Karpas-422 (cell line): ENCODE results near the gene SPATA19. TPM values are rescaled to one million over a fixed set of nuclear protein-coding genes. Genes with fewer than 3 reads are reported as not detected.
"Not testable (repeated sequence)": the region's sequence is repeated elsewhere in the genome, so short reads cannot be mapped to it uniquely, and the experiment has no call there.

Source experiments
- DNase-seq: peaks from one replicate; pipeline ENCODE4 v3.0.0-alpha.2; 2015
- H2AFZ ChIP-seq: fragments of 200-600 bp; sonication (generic); 2 replicates; pipeline ENCODE4 v1.6.1; 2014; ENCODE audit warnings: antibody characterized with exemption, low read length, mixed read lengths
- H3K27ac ChIP-seq: fragments of 200-600 bp; sonication (generic); 2 replicates; pipeline ENCODE4 v1.5.1; 2014; ENCODE audit warnings: mild to moderate bottlenecking, low read length, moderate library complexity
- H3K27me3 ChIP-seq: fragments of 200-600 bp; sonication (generic); 2 replicates; pipeline ENCODE4 v1.6.1; 2014; ENCODE audit warnings: low read length, mixed read lengths
- H3K36me3 ChIP-seq: fragments of 200-600 bp; sonication (generic); 2 replicates; pipeline ENCODE4 v1.6.1; 2014; ENCODE audit warnings: low read length, mixed read lengths; ENCODE audit not compliant: insufficient read depth
- H3K4me1 ChIP-seq: fragments of 200-600 bp; sonication (generic); 2 replicates; pipeline ENCODE4 v1.6.1; 2014; ENCODE audit warnings: mild to moderate bottlenecking, low read length, mixed read lengths
- H3K4me2 ChIP-seq: fragments of 200-600 bp; sonication (generic); 2 replicates; pipeline ENCODE4 v1.6.1; 2014; ENCODE audit warnings: low read length, low read depth, mild to moderate bottlenecking; ENCODE audit not compliant: poor library complexity, severe bottlenecking
- H3K4me3 ChIP-seq: fragments of 200-600 bp; sonication (generic); 2 replicates; pipeline ENCODE4 v1.5.1; 2014; ENCODE audit warnings: mild to moderate bottlenecking, antibody characterized with exemption, low read length, mixed read lengths
- H3K79me2 ChIP-seq: fragments of 200-600 bp; sonication (generic); 2 replicates; pipeline ENCODE4 v1.6.1; 2014; ENCODE audit warnings: mild to moderate bottlenecking, low read length, mixed read lengths
- H3K9ac ChIP-seq: fragments of 200-600 bp; sonication (generic); 2 replicates; pipeline ENCODE4 v1.6.0; 2014; ENCODE audit warnings: low read length
- H3K9me2 ChIP-seq: fragments of 200-600 bp; sonication (generic), shearing (Covaris generic); replicated peaks from 2 replicates; pipeline ENCODE4 v1.6.0; 2014; ENCODE audit warnings: mild to moderate bottlenecking, low read length, moderate library complexity; ENCODE audit not compliant: insufficient read depth
- H3K9me3 ChIP-seq: fragments of 300-700, 200-600 bp; sonication (generic); 2 replicates; pipeline ENCODE4 v1.6.1; 2014; ENCODE audit warnings: low read length, mixed read lengths
- H4K20me1 ChIP-seq: fragments of 200-600 bp; sonication (generic); 2 replicates; pipeline ENCODE4 v1.6.1; 2014; ENCODE audit warnings: mild to moderate bottlenecking, antibody characterized with exemption, low read length, low read depth; ENCODE audit not compliant: insufficient read depth
- total RNA-seq: library from RNA; depleted of rRNA; stranded (reverse); fragments of >200 nt; shearing (Covaris generic); gene quantifications from 2 replicates; pipeline ENCODE4 v1.2.3, GENCODE V29; 2014; ENCODE audit warnings: low replicate concordance

Gene SPATA19
- total RNA-seq, 1 experiment from 2014 or later, result not detected

GRCh38 chr11:133886029-133886428, 40.7 kb upstream of the SPATA19 start:
- Histone ChIP-seq H3K9me2 (no peaks in the 10 kb centered on the region), H3K4me2 (no peak overlapping the region), H3K36me3 (no peaks in the 10 kb centered on the region), H3K27me3 (no peaks in the 10 kb centered on the region), H3K79me2 (no peaks in the 10 kb centered on the region), H2AFZ (no peak overlapping the region), H3K27ac (no peak overlapping the region), H4K20me1 (no peaks in the 10 kb centered on the region), H3K4me3 (no peak overlapping the region), H3K9ac (no peak overlapping the region), H3K9me3 (no peaks in the 10 kb centered on the region), H3K4me1 (no peaks in the 10 kb centered on the region)
- no peak for DNase-seq

- no peak overlapping the region for H3K4me2 ChIP-seq
- H2AFZ ChIP-seq, result no peak overlapping the region
- H3K9ac ChIP-seq, result no peak overlapping the region
- H3K4me3 ChIP-seq, result no peak overlapping the region
- no peak overlapping the region for H3K27ac ChIP-seq
- DNase-seq, result no peak
- no peaks in the 10 kb centered on the region for H3K27me3 ChIP-seq
- H3K4me1 ChIP-seq, result no peaks in the 10 kb centered on the region
- no peaks in the 10 kb centered on the region for H3K9me2 ChIP-seq
- no peaks in the 10 kb centered on the region for H3K79me2 ChIP-seq
- H3K36me3 ChIP-seq, result no peaks in the 10 kb centered on the region
- no peaks in the 10 kb centered on the region for H3K9me3 ChIP-seq
- H4K20me1 ChIP-seq, result no peaks in the 10 kb centered on the region
Measured at GRCh38 chr11:133872160-133872559, 26.8 kb upstream of the SPATA19 start.

- Histone ChIP-seq H3K9me2 (no peaks in the 10 kb centered on the region), H3K27me3 (no peaks in the 10 kb centered on the region), H3K36me3 (no peaks in the 10 kb centered on the region), H2AFZ (no peak overlapping the region), H3K27ac (no peak overlapping the region), H3K4me1 (no peaks in the 10 kb centered on the region), H3K4me3 (no peak overlapping the region), H3K9me3 (no peaks in the 10 kb centered on the region), H4K20me1 (no peaks in the 10 kb centered on the region), H3K79me2 (no peaks in the 10 kb centered on the region), H3K4me2 (no peak overlapping the region), H3K9ac (no peak overlapping the region)
- DNase-seq, result no peak
Measured at GRCh38 chr11:133867456-133867855, 22.1 kb upstream of the SPATA19 start.

GRCh38 chr11:133865466-133865865, 20.2 kb upstream of the SPATA19 start:
- Histone ChIP-seq H3K4me1 (no peaks in the 10 kb centered on the region), H3K4me3 (no peak overlapping the region), H3K27me3 (no peaks in the 10 kb centered on the region), H4K20me1 (no peaks in the 10 kb centered on the region), H3K9me3 (no peaks in the 10 kb centered on the region), H3K36me3 (no peaks in the 10 kb centered on the region), H3K79me2 (no peaks in the 10 kb centered on the region), H3K27ac (no peak overlapping the region), H3K9ac (no peak overlapping the region), H2AFZ (no peak overlapping the region), H3K9me2 (no peaks in the 10 kb centered on the region), H3K4me2 (no peak overlapping the region)
- DNase-seq, result no peak

GRCh38 chr11:133864756-133865155, 19.4 kb upstream of the SPATA19 start:
- Histone ChIP-seq H3K27ac (no peak overlapping the region), H3K36me3 (no peaks in the 10 kb centered on the region), H3K4me3 (no peak overlapping the region)

GRCh38 chr11:133860151-133860550, 14.8 kb upstream of the SPATA19 start:
- H3K4me1 ChIP-seq, result no peaks in the 10 kb centered on the region
- no peak overlapping the region for H3K4me2 ChIP-seq
- H4K20me1 ChIP-seq, result no peaks in the 10 kb centered on the region
- no peak overlapping the region for H3K4me3 ChIP-seq
- no peaks in the 10 kb centered on the region for H3K27me3 ChIP-seq
- no peak overlapping the region for H3K27ac ChIP-seq
- no peaks in the 10 kb centered on the region for H3K9me2 ChIP-seq
- H3K36me3 ChIP-seq, result no peaks in the 10 kb centered on the region
- no peak overlapping the region for H2AFZ ChIP-seq
- no peak overlapping the region for H3K9ac ChIP-seq
- H3K9me3 ChIP-seq, result no peaks in the 10 kb centered on the region
- no peak for DNase-seq
- no peaks in the 10 kb centered on the region for H3K79me2 ChIP-seq

More at GRCh38 chr11:133864756-133865155, 19.4 kb upstream of the SPATA19 start:
- Histone ChIP-seq H3K9ac (no peak overlapping the region), H3K79me2 (no peaks in the 10 kb centered on the region), H3K9me3 (no peaks in the 10 kb centered on the region), H4K20me1 (no peaks in the 10 kb centered on the region), H3K27me3 (no peaks in the 10 kb centered on the region), H2AFZ (no peak overlapping the region), H3K9me2 (no peaks in the 10 kb centered on the region), H3K4me1 (no peaks in the 10 kb centered on the region), H3K4me2 (no peak overlapping the region)
- DNase-seq, result no peak

GRCh38 chr11:133854330-133854960, 9.1 kb upstream of the SPATA19 start:
- H3K9me2 ChIP-seq, H3K4me2 ChIP-seq, H3K9ac ChIP-seq, H3K9me3 ChIP-seq, DNase-seq, H3K79me2 ChIP-seq, H3K27me3 ChIP-seq, H3K4me3 ChIP-seq, H3K4me1 ChIP-seq, H3K27ac ChIP-seq, H2AFZ ChIP-seq, H3K36me3 ChIP-seq, H4K20me1 ChIP-seq: not testable (repeated sequence)

- no peak for DNase-seq
- Histone ChIP-seq H4K20me1 (no peaks in the 10 kb centered on the region), H3K4me2 (no peak overlapping the region), H3K27me3 (no peaks in the 10 kb centered on the region), H2AFZ (no peak overlapping the region), H3K9me3 (no peaks in the 10 kb centered on the region), H3K9me2 (no peaks in the 10 kb centered on the region), H3K4me3 (no peak overlapping the region), H3K27ac (no peak overlapping the region), H3K36me3 (no peaks in the 10 kb centered on the region), H3K9ac (no peak overlapping the region), H3K79me2 (no peaks in the 10 kb centered on the region), H3K4me1 (no peaks in the 10 kb centered on the region)
Measured at GRCh38 chr11:133844217-133844616, 1.1 kb downstream of the SPATA19 start.
